GM18517 (cell line): ENCODE results near the gene GID8.

Experiments
- ATAC-seq: cut with Tn5 transposase; IDR thresholded peaks from one replicate; pipeline ENCODE4 v1.9.1; 2021; ENCODE audit warnings: mild to moderate bottlenecking, moderate library complexity; ENCODE audit not compliant: unreplicated experiment

GID8 gene

DNA sequence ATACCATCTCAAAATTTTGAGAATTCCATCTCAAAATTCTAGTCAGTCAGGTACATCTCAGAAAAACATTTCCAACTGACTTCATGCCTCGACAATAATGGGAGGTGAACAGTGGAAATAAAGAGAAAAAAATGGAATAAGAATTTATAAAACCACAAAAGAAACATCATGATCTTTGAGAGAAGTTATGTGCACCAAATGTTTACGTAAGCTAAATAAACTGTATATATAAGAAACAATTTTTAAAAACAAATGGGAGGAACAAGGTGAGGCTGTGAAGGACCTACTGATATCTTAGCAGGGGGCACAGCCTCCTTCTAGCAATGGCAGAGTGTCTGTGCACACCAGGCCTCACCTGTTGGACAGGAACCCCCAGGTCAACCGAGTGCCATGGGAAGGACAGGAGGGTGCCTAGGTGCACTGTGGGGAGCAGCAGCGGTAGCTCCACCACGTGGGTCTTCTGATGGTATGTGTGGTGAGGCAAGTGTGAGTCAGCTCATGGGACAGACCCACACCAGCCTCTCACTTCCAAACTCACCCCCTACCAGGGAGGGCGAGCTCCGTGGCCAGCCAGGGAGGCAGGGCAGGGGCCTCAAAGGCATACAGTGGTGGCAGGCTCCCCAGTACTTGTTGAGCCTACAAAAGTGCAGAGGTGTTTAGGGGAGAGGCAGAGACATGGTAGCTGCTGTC lies 34.9 kb upstream of the GID8 start:
- ATAC-seq, result no peak

- ATAC-seq, result no peak
These were observed 32.3 kb upstream of the GID8 start for GRCh38 chr20:62905536-62906117.

GRCh38 chr20:62906209-62906608 lies 31.7 kb upstream of the GID8 start:
- ATAC-seq, result no peak

GRCh38 chr20:62906647-62907375 lies 31.1 kb upstream of the GID8 start:
- ATAC-seq, result no peak

DNA sequence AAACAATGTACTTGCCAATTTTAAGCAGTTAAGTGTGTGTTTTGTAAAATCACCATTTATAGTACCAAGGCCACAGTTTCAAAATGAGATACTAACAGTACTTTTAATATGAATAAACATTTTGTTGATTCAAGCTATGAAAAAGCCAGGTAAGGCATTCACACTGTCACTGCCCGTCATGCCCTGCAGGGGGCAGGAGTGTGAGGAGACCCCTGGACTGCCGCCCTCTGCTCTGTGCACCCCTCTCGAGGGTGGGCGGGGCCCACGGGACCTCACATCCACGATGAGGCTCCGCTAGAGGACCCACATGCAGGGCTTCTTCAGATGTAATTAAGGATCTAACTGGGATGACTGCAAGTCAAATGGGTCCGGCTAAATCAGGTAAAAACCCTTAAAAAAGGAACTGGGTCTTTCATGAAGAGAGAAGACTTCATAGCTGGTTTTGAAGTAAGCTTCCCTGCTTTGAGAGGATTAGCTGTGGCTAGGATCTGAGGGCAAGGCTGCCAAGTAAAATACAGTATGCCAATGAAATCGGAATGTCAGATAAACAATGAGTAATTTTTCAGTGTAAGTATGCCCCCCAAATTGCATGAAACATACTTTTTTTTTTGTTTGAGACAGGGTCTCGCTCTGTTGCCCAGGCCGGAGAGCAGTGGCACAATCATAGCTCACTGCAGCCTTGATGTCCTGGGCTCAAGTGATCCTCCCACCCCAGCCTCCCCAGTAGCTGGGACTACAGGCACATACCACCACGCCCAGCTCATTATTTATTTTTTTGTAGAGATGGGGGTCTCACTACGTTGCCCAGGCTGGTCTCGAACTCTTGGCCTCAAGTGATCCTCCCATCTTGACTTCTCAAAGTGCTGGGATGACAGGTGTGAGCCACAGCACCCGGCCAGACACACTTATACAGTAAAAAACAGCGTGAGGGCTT lies 30.3 kb upstream of the GID8 start:
- no peak for ATAC-seq

DNA sequence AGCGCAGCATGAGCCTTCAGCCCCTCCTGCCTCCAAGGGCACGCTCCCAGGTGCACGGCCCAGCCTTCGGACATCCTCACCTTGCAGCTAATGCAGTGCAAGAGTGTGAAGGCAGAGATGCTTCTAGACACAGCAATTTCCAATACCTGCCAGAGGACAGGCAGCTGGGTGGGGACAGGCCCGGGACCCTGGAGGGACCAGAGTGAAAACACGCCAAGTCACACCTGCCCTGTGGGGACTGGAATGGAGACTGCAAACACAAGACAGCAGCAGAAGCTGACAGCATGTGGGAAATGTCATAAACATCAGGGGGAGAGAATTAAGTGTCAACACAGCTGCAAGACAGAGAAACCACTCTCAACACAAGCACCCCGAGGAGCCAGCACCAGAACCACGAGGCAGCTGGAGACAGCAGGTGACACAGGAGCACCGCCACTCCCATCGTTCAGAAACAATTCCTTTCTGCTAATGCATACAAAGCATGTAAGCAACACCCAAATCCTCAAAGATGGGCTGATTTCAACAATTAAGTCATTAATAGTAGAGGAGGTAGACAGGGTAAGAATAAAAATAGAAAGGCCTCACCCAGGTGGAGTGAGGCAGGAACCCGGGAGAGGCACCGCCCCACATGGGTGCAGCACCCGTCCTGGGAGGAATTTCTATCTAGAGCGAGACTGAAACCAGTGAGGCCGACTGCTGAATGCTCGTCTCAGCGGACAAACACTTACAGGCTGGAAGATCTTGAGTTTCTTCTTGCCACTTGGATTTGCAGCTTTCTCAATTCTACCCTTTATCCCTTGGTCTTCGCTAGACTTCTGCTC lies 28.8 kb upstream of the GID8 start:
- no peak for ATAC-seq

DNA sequence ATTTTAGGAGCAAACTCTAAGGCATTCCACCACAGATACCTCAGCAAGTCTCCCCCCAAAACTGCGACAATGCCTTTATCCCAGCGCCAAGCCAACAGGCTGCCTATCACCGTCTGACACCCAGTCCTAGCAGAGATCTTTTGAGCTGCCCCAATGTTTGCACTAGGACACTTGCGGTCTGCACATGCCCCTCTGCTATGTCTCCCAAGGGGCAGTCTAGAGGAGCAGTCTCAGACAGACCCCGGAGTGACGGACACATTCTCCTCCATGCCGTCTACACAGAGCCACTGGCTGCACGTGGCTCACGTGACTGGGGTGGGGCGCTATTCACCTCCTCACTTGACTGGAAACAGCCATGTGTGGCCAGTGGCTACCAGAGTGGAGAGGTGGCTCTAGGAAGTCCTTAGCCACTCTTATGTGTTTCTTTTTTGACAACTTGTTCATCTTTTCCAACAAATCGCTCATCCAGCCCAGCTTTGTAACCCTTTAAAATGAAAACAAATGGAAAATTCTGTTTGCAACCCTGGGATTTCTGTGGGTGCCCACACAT lies 27.7 kb upstream of the GID8 start:
- ATAC-seq, result no peak

GRCh38 chr20:62910777-62911497 lies 27.0 kb upstream of the GID8 start:
- no peak for ATAC-seq

DNA sequence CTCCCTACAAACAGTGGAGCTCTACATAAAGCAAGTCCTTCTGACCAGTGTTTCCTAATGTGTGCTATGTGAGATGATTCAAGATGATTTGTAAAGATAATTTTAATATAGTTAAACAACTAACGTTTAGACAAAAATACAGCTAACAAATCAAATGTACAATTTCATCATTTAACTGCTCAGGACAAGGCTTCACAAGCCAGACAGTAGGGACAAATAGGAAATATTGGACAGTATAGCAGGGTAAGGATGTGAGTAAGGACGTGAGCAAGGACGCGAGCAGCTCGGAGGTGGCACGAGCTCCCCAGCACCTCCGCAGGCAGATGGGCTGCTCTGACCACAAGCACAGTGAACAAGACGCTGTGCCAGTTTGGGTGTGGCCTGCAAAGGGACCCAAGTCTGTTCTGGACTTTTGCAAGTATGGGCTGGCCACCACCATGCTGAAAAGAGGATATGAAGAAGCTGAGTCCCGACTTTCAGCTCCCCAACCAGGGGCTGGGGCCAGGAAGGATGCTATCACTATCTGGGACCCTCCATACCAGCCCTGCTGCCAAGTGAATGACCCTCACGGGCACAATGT lies 26.2 kb upstream of the GID8 start:
- no peak for ATAC-seq

- ATAC-seq, result no peak
These were observed 24.8 kb upstream of the GID8 start for GRCh38 chr20:62913043-62913630.

GRCh38 chr20:62914436-62914835 lies 23.5 kb upstream of the GID8 start:
- ATAC-seq, result no peak

DNA sequence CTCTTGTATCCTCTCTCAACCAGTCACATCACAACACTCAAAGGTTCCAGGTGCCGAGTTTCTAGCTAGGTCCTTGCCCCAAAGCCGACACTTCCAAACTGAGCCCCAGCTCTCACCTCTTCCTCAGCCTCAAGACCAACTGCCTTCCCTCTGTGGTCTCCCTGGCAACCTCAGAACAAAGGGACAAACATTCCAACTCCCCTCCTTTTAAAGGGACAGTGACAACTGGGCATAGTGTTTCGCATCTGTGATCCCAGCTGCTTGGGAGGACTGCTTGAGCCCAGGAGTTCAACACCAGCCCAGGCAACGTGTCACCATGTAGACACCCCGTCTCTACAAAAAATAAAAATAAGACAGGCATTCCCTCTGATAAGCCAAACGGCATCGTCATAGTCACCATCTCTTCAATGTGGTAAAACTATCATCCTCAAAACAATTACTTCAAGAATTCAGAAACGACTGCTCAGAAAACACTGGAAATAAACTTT lies 22.9 kb upstream of the GID8 start:
- no peak for ATAC-seq

- ATAC-seq, result no peak
These were observed 21.1 kb upstream of the GID8 start for GRCh38 chr20:62916703-62917476.

- ATAC-seq, result no peak
These were observed 20.2 kb upstream of the GID8 start for GRCh38 chr20:62917720-62918119.

DNA sequence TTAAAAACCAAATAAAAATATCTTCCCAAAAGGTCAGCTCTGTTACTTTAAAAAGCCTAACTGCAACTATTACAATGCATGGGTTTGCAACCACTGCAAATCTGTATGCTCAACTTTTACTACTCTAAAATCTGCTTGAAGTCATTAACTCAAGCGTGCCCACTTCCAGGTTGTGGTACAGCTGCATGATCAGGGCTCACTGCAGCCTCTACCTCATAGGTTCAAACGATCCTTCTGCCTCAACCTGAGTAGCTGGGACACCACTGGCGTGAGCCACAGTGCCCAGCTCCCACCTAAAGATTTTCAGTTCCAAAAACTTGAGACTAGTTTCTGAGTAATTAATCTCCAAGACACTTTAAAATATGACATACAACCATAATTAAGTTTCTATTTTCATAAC lies 19.8 kb upstream of the GID8 start:
- ATAC-seq, result no peak

GRCh38 chr20:62918831-62919230 lies 19.1 kb upstream of the GID8 start:
- ATAC-seq, result no peak

DNA sequence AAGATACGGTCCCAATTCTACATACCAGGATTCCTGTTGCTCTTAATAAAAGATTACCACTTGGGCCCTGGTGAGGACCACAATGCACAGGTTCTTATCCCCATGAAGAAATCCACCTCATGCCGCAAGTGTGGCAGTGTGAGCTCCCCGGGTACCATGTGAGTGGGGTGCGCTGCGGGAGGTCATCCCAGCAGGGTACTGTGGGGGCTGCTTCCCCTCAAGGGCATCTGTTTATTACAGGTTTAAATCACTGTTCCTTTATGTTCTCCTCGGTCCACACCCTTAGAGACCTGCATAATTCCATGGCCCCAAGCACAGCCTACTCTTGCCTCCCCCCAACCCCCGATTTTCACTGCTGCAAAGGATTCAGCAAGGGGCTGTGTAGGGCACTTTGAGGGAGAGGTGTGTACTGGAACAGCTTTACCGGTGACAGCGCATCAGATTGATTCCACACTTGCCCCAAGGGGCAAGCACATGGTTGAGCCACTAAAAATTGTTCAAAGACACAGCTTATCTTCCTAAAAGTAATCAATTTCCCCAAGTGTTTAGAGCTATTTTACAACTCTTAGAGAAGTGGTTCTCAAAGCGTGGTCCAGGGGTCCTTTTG lies 17.8 kb upstream of the GID8 start:
- no peak for ATAC-seq
